KMS-11 (cell line): ENCODE measurements around the gene DDHD1.

ENCODE experiments used
- H2AFZ ChIP-seq: fragments of 200-600 bp; sonication (generic); 2 replicates; pipeline ENCODE4 v1.6.1; 2016; ENCODE audit warnings: antibody characterized with exemption, mixed run types, low read depth
- H3K27ac ChIP-seq: fragments of 200-600 bp; sonication (generic); 2 replicates; pipeline ENCODE4 v1.6.1; 2016; ENCODE audit warnings: mild to moderate bottlenecking, mixed run types
- H3K27me3 ChIP-seq: fragments of 200-600 bp; sonication (generic); 2 replicates; pipeline ENCODE4 v1.6.1; 2017; ENCODE audit warnings: mild to moderate bottlenecking, low read depth, mixed run types, moderate library complexity; ENCODE audit not compliant: insufficient read depth
- H3K36me3 ChIP-seq: fragments of 200-600 bp; sonication (generic); 2 replicates; pipeline ENCODE4 v1.6.1; 2017; ENCODE audit warnings: mild to moderate bottlenecking, mixed run types; ENCODE audit not compliant: insufficient read depth
- H3K4me1 ChIP-seq: fragments of 200-600 bp; sonication (generic); 2 replicates; pipeline ENCODE4 v1.6.1; 2016; ENCODE audit warnings: mild to moderate bottlenecking, low read depth, mixed run types; ENCODE audit not compliant: poor library complexity, severe bottlenecking
- H3K4me2 ChIP-seq: fragments of 200-600 bp; sonication (generic); 2 replicates; pipeline ENCODE4 v1.7.0; 2016; ENCODE audit warnings: mild to moderate bottlenecking, mixed run types
- H3K4me3 ChIP-seq: fragments of 200-600 bp; sonication (generic); IDR thresholded peaks from 2 replicates; pipeline ENCODE4 v1.6.1; 2017; ENCODE audit warnings: low read depth, low read length, mixed read lengths; ENCODE audit not compliant: insufficient read depth
- H3K79me2 ChIP-seq: fragments of 200-600 bp; sonication (generic); 2 replicates; pipeline ENCODE4 v1.6.1; 2016; ENCODE audit warnings: low read depth, mixed run types; ENCODE audit not compliant: insufficient read depth
- H3K9ac ChIP-seq: fragments of 200-600 bp; sonication (generic); 2 replicates; pipeline ENCODE4 v1.6.1; 2016; ENCODE audit warnings: mild to moderate bottlenecking, mixed run types
- H4K20me1 ChIP-seq: fragments of 200-600 bp; sonication (generic); 2 replicates; pipeline ENCODE4 v1.6.1; 2016; ENCODE audit warnings: mild to moderate bottlenecking, mixed run types; ENCODE audit not compliant: insufficient read depth
- CTCF ChIP-seq: fragments of 200-600 bp; sonication (generic); conservative IDR thresholded peaks from 2 replicates; pipeline ENCODE4 v1.6.1; 2017; ENCODE audit warnings: low read depth, mild to moderate bottlenecking, antibody characterized with exemption, low read length, moderate library complexity, mixed read lengths

Gene DDHD1

GRCh38 chr14:53032838-53033390, 120.2 kb downstream of the DDHD1 start:
- TF ChIP-seq CTCF, result no peak
- H3K4me1 ChIP-seq, result no peaks in the 10 kb centered on the region
- H3K27me3 ChIP-seq, result no peaks in the 10 kb centered on the region
- no peaks in the 10 kb centered on the region for H3K79me2 ChIP-seq
- no peak overlapping the region for H2AFZ ChIP-seq
- no peak overlapping the region for H3K4me2 ChIP-seq
- H3K4me3 ChIP-seq, result no peak overlapping the region
- H3K36me3 ChIP-seq, result no peaks in the 10 kb centered on the region
- H3K27ac ChIP-seq, result no peak overlapping the region
- no peak overlapping the region for H3K9ac ChIP-seq
- no peaks in the 10 kb centered on the region for H4K20me1 ChIP-seq

- H3K9ac ChIP-seq, result no peak overlapping the region
- no peak for TF ChIP-seq CTCF
- H3K4me2 ChIP-seq, result no peak overlapping the region
- no peaks in the 10 kb centered on the region for H3K27me3 ChIP-seq
- H3K4me3 ChIP-seq, result no peak overlapping the region
- H3K4me1 ChIP-seq, result no peaks in the 10 kb centered on the region
- no peaks in the 10 kb centered on the region for H3K36me3 ChIP-seq
- H2AFZ ChIP-seq, result no peak overlapping the region
- H3K27ac ChIP-seq, result no peak overlapping the region
- no peaks in the 10 kb centered on the region for H3K79me2 ChIP-seq
- H4K20me1 ChIP-seq, result no peaks in the 10 kb centered on the region
These were observed 120.8 kb downstream of the DDHD1 start for GRCh38 chr14:53032161-53032803.

GRCh38 chr14:53027562-53027961, 125.6 kb downstream of the DDHD1 start:
- no peak overlapping the region for H3K9ac ChIP-seq
- no peaks in the 10 kb centered on the region for H4K20me1 ChIP-seq
- no peaks in the 10 kb centered on the region for H3K79me2 ChIP-seq
- no peaks in the 10 kb centered on the region for H3K27me3 ChIP-seq
- no peak overlapping the region for H3K4me3 ChIP-seq
- no peak overlapping the region for H3K4me2 ChIP-seq
- no peak for TF ChIP-seq CTCF
- H2AFZ ChIP-seq, result no peak overlapping the region
- no peak overlapping the region for H3K27ac ChIP-seq
- H3K36me3 ChIP-seq, result no peaks in the 10 kb centered on the region
- no peaks in the 10 kb centered on the region for H3K4me1 ChIP-seq

GRCh38 chr14:53027041-53027440, 126.1 kb downstream of the DDHD1 start:
- Histone ChIP-seq H3K79me2 (no peaks in the 10 kb centered on the region), H4K20me1 (no peaks in the 10 kb centered on the region), H2AFZ (no peak overlapping the region), H3K4me3 (no peak overlapping the region), H3K9ac (no peak overlapping the region), H3K36me3 (no peaks in the 10 kb centered on the region), H3K27me3 (no peaks in the 10 kb centered on the region), H3K4me2 (no peak overlapping the region), H3K27ac (no peak overlapping the region), H3K4me1 (no peaks in the 10 kb centered on the region)
- no peak for TF ChIP-seq CTCF
